ENCODE data around the gene ATOSA. TPM values are rescaled to one million over a fixed set of nuclear protein-coding genes. Genes with fewer than 3 reads are reported as not detected.

The ATOSA gene
- total and polyA plus RNA-seq, 2 of the 8 experiments (the other 6 are each of a cell fraction or from before 2014, with no cell fraction given), result 4.6 to 7.9 TPM

DNA sequence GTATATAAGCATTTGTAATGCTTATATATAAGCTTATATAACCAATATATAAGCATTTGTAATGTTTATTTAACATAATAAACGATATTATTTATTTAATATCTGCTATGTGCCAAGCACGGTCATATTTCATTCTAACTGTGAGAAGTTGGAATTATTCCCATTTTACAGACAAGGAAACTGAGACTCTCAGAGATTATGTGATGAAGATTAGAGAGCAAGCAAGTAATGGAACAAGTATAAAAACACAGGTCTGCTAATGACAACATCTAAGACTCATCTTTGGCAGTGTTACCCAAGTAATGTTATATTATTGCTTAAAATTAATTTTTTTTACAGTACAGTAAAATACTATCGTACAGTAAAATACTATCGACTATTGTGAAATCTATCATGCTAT, 4.4 kb downstream of the ATOSA start:
- no peaks in the 10 kb centered on the region for H4K20me1 ChIP-seq (replicated peaks in 1 of 2; ENCODE audit: control insufficient read depth in 1 of 2, insufficient read depth in 2 of 2, low read length in 2 of 2)
- no peak overlapping the region for H3K14ac ChIP-seq (ENCODE audit: insufficient read length)
- H4K91ac ChIP-seq (replicated peaks; ENCODE audit: insufficient read length, low read length), result no peak overlapping the region
- no peaks in the 10 kb centered on the region for H3K79me1 ChIP-seq (ENCODE audit: low read depth, low read length)
- FAIRE-seq (no peak), DNase-seq (ENCODE audit: low read depth in 1 of 2, low spot score in 2 of 2) (no peak)
- H3K23ac ChIP-seq (ENCODE audit: insufficient read length), result no peak overlapping the region
- peaks cover 0 to 9% (median 1%) of the 10 kb centered on the region in 4 experiments; a peak in 4 of 7 replicates for H3K4me1 ChIP-seq (replicated peaks in 1 of 4; ENCODE audit: control insufficient read depth in 3 of 4, insufficient read depth in 4 of 4, low read length in 3 of 4)
- no peak overlapping the region for H2AFZ ChIP-seq (ENCODE audit: low read length)
- H4K5ac ChIP-seq (ENCODE audit: insufficient read length, low read depth, low read length), result no peak overlapping the region
- H3K27me3 ChIP-seq (replicated peaks in 1 of 4; ENCODE audit: control insufficient read depth in 3 of 4, extremely low read depth in 1 of 4, insufficient read depth in 3 of 4, low read length in 3 of 4), result no peaks in the 10 kb centered on the region
- H3K9ac ChIP-seq (replicated peaks in 1 of 4; ENCODE audit: extremely low read depth in 1 of 4, low read depth in 3 of 4, low read length in 3 of 4), result no peak overlapping the region
- 67% methylated on average over 4 of the region's 4 CpGs; no CpG with 5 or more reads in 1 of the 2 experiments for WGBS, 2 experiments (ENCODE audit: extremely low coverage in 1 of 2, insufficient coverage in 1 of 2, insufficient read length in 1 of 2, insufficient replicate concordance in 2 of 2, low coverage in 1 of 2, low lambda C conversion rate in 2 of 2, missing lambda C conversion rate in 1 of 2)
- H3K4me3 ChIP-seq (ENCODE audit: extremely low read depth in 1 of 4, insufficient read depth in 2 of 4, low read depth in 3 of 4, low read length in 4 of 4), result no peak overlapping the region
- no peak overlapping the region for H2BK20ac ChIP-seq (ENCODE audit: low read length)
- no peaks in the 10 kb centered on the region for H3K9me3 ChIP-seq (ENCODE audit: insufficient read depth in 2 of 2, low read depth in 1 of 2, low read length in 1 of 2)
- no peak overlapping the region for H2BK5ac ChIP-seq (ENCODE audit: low read depth, low read length)
- no peak overlapping the region for H3K18ac ChIP-seq (ENCODE audit: extremely low read depth, low read length)
- no peak overlapping the region for H2BK12ac ChIP-seq (ENCODE audit: low read depth, low read length)
- H3K4me2 ChIP-seq (ENCODE audit: insufficient read depth in 1 of 2, low read depth in 2 of 2, low read length in 2 of 2), result no peak overlapping the region
- H3K4ac ChIP-seq (replicated peaks; ENCODE audit: insufficient read length, low read depth, low read length), result no peak overlapping the region
- no peak overlapping the region for H2AK5ac ChIP-seq (ENCODE audit: low read depth, low read length)
- TF ChIP-seq SUZ12 (IDR thresholded peaks at IDR 0.05; ENCODE audit: low read length), result no peak
- no peak for TF ChIP-seq SP1 (IDR thresholded peaks at IDR 0.05; ENCODE audit: low read depth, low read length)
- no peak for TF ChIP-seq BCL11A (IDR thresholded peaks at IDR 0.05; ENCODE audit: low read depth in 2 of 2, low read length in 2 of 2)
- no peak for TF ChIP-seq RAD21 (IDR thresholded peaks at IDR 0.05 in 1 of 2, conservative IDR thresholded peaks at IDR 0.05 in 1 of 2; ENCODE audit: low read depth in 2 of 2, low read length in 2 of 2)
- TF ChIP-seq USF2 (IDR thresholded peaks at IDR 0.05; ENCODE audit: low read length), result no peak
- no peak for TF ChIP-seq TAF1 (IDR thresholded peaks at IDR 0.05; ENCODE audit: low read depth, low read length)
- no peak overlapping the region for H4K8ac ChIP-seq (ENCODE audit: extremely low read depth, insufficient read depth, low read length)
- no peaks in the 10 kb centered on the region for H3K79me2 ChIP-seq (ENCODE audit: control insufficient read depth in 1 of 2, insufficient read depth in 2 of 2, low read length in 2 of 2)
- H3K36me3 ChIP-seq (ENCODE audit: control insufficient read depth in 2 of 4, insufficient read depth in 4 of 4, low read length in 3 of 4), result no peaks in the 10 kb centered on the region
- no peaks in the 10 kb centered on the region; the same call in 1 of the 2 replicates for H3K23me2 ChIP-seq (ENCODE audit: low read depth, low read length)
- H3K27ac ChIP-seq (ENCODE audit: low read depth, low read length), result no peak overlapping the region
- no peak overlapping the region for H2BK120ac ChIP-seq (replicated peaks; ENCODE audit: low read depth, low read length)
- no peak overlapping the region for H3K56ac ChIP-seq (replicated peaks; ENCODE audit: insufficient read length, low read depth, low read length)
- ChIA-PET POLR2A (ENCODE audit: partially characterized antibody) (no interaction called here), CTCF (ENCODE audit: partially characterized antibody) (interaction anchor here (1.2 kb wide), 2 partner anchors 59 to 61 kb away, joined by 3 to 4 read pairs; no protein-coding TSS in a partner anchor)
- H2BK15ac ChIP-seq (ENCODE audit: low read length), result no peak overlapping the region

Data from H1 (cell line).